Spinal cord (tissue), 10 donors: ENCODE results near the gene PRUNE1. TPM values are rescaled to one million over a fixed set of nuclear protein-coding genes. Genes with fewer than 3 reads are reported as not detected.

Experiments
- DNase-seq, 6 donors: peaks; one replicate each; pipeline versions ENCODE4 v3.0.0 to v3.0.0-alpha.2; 2013 to 2015; ENCODE audit warnings: low spot score in 6 of 6, low read depth in 4 of 6
- H3K27ac ChIP-seq: one replicate; pipeline ENCODE4 v1.5.1; 2013; ENCODE audit warnings: low read depth, low read length, control low read depth
- H3K27me3 ChIP-seq: one replicate; pipeline ENCODE4 v1.6.1; 2013; ENCODE audit warnings: low read length; ENCODE audit not compliant: control insufficient read depth, insufficient read depth
- H3K36me3 ChIP-seq: one replicate; pipeline ENCODE4 v1.6.1; 2013; ENCODE audit warnings: low read length; ENCODE audit not compliant: control insufficient read depth, insufficient read depth
- H3K4me1 ChIP-seq: one replicate; pipeline ENCODE4 v1.6.1; 2013; ENCODE audit warnings: low read length; ENCODE audit not compliant: control insufficient read depth, insufficient read depth
- H3K4me3 ChIP-seq: one replicate; pipeline ENCODE4 v1.5.1; 2013; ENCODE audit warnings: low read depth, low read length, control low read depth
- H3K9me3 ChIP-seq: one replicate; pipeline ENCODE4 v1.6.1; 2013; ENCODE audit warnings: low read length; ENCODE audit not compliant: control insufficient read depth, insufficient read depth
- WGBS: methylation state at CpG from one replicate; pipeline ENCODE4 v1.1.5; 2013; ENCODE audit warnings: missing lambda C conversion rate; ENCODE audit not compliant: insufficient coverage; 5-methylcytosine and 5-hydroxymethylcytosine counted together
- polyA plus RNA-seq, 2 donors: library from polyadenylated mRNA; unstranded; fragments of 120-200 nt; gene quantifications; one replicate each; pipeline ENCODE4 v1.2.1, GENCODE V29; 2013; ENCODE audit not compliant: insufficient read length in 2 of 2
- total RNA-seq, 2 donors: library from RNA; depleted of rRNA in 1 of 2; stranded (reverse); fragments of 120-200 nt in 1 of 2; fragments of >200 nt in 1 of 2; gene quantifications; one replicate each; pipeline versions ENCODE4 v1.2.3 to v1.2.4, GENCODE V29; 2013 to 2014
- donor health status: healthy.

Gene PRUNE1
- total and polyA plus RNA-seq, 4 donors = 18.9 to 39.4 (median 33.3) TPM

DNA sequence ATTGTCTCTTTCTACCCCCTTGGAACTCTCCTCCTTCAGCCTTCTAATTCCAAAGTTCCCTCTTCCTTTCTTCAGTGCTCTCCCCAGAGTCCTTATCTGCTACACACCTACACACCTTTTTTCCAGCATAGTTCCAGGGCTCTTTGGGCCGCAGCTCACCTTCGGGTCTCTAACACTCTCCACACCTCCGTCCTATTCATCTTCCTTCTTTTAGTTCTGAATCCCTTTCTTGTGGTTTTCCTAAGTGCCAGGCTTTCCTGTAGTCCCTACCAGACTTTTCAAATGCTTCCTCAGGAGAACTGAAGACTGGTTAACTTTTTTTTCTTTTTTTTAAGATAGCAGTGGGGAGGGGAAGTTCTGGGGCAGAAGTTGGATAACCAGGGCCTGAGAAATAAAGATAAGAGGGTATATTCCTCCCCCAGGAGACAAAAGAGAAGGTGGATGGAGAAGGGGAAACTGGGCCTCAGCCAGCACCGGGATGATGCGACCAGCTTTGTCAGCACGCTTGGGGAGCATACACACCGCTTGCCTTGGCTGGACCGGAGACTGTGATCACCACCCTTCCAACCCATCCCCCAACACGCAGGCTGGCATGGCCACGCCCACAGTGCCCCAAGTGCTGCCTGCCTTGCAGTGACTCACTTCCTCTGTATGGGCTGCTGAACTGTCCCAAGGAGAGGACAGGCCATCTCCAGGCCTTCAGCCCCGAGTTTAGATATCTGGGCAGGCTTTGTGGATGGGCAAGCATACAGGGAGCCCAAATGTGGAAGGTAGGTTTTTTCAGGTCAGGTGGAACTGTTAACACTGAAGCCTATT, 31.2 kb upstream of the PRUNE1 start:
- no peak overlapping the region for H3K4me3 ChIP-seq
- peak overlapping the region; percentile 33 for H3K27ac ChIP-seq
- H3K4me1 ChIP-seq = peaks cover 44% of the 10 kb centered on the region
- no peak for DNase-seq
- H3K27me3 ChIP-seq = no peaks in the 10 kb centered on the region
- no peaks in the 10 kb centered on the region for H3K9me3 ChIP-seq
- H3K36me3 ChIP-seq = peaks cover 7% of the 10 kb centered on the region
- 64% methylated on average over 7 of the region's 11 CpGs for WGBS

DNA sequence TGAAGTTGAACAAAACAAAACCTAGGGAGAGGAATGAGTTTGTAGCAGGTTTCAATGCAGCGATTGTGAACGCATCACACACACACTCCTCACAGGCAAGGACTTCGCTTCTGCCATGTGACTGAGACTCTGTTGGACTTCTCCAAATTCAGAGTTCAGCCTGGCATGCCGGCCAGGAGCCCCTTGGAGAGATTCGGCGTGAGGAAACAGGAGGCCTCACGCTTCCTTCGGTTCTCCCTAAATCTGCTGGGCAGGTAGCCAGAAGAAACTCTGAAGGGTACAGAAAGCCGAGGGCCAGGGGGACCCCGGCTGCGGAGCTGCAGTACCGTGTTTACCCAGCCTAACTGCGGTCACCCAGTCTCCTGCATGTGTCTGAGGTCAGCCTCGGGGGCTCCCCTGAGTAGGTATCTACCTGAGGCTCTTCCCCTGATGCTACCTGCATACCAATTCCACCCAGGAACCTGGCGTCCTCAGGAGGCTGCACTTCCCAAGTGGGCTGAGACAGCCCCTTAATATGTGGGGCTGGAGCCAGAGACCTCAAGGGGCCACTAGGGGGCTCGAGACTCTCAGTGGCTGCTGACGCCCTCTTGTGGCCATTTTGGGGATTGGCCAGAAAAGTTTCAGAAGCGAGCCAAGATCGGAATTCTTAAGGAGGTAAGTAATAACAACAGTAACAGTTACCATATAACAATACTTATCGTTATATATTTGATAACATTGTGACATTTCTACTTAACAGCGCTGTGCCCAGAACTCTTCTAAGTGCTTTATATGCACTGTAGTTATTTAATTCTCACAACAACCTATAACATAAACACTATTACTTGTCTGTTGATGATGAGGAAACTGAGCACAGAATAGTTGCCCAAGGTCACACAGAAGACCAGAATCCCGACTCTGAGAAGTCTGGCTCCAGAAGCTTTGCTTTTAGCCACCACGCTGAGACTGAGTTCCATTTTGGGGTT, 28.9 kb upstream of the PRUNE1 start:
- H3K27me3 ChIP-seq = no peaks in the 10 kb centered on the region
- no peaks in the 10 kb centered on the region for H3K36me3 ChIP-seq
- peaks cover 24% of the 10 kb centered on the region for H3K4me1 ChIP-seq
- H3K4me3 ChIP-seq = peak overlapping the region; percentile 30
- peak in 5 of 6 donors; percentile 85 to 97 (median 88) for DNase-seq
- H3K27ac ChIP-seq = peak overlapping the region; percentile 17
- H3K9me3 ChIP-seq = no peaks in the 10 kb centered on the region
- 20% methylated on average over 13 of the region's 23 CpGs for whole genome bisulfite sequencing

DNA sequence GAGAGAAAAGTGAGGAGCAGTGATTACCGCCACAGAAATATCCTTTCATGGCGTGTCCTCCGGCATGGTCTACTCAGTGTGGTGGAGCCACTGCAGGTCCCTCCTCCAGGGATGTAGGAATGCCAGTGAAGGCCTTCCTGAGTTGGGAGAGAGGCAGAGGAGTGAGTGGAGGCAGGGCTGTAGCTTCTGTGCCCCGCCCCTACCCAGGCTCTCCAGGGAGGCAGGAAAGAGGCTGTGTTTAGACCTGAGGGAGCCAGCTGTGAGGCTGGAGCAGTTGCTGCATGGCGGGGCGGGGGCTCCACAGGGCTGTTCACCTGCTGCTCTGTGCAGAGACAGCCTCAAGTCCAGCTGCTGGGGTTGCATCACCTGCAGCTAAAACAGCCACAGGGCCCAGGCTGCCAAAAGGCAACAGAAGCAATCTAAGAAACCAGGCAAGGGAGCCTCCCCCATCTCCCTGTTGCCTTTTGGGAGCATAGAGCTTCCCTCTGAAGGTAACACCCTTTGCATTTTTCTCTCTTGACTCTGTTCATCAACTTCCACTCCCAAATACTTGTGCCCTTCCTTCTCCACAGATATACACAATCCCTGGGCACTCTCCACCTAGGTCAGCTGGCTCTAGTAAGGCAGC, 27.0 kb upstream of the PRUNE1 start:
- peaks cover 17% of the 10 kb centered on the region for H3K4me1 ChIP-seq
- H3K36me3 ChIP-seq = no peaks in the 10 kb centered on the region
- 64% methylated on average over 6 of the region's 6 CpGs for WGBS
- no peak overlapping the region for H3K4me3 ChIP-seq
- DNase-seq = no peak
- no peaks in the 10 kb centered on the region for H3K27me3 ChIP-seq
- no peak overlapping the region for H3K27ac ChIP-seq
- no peaks in the 10 kb centered on the region for H3K9me3 ChIP-seq

DNA sequence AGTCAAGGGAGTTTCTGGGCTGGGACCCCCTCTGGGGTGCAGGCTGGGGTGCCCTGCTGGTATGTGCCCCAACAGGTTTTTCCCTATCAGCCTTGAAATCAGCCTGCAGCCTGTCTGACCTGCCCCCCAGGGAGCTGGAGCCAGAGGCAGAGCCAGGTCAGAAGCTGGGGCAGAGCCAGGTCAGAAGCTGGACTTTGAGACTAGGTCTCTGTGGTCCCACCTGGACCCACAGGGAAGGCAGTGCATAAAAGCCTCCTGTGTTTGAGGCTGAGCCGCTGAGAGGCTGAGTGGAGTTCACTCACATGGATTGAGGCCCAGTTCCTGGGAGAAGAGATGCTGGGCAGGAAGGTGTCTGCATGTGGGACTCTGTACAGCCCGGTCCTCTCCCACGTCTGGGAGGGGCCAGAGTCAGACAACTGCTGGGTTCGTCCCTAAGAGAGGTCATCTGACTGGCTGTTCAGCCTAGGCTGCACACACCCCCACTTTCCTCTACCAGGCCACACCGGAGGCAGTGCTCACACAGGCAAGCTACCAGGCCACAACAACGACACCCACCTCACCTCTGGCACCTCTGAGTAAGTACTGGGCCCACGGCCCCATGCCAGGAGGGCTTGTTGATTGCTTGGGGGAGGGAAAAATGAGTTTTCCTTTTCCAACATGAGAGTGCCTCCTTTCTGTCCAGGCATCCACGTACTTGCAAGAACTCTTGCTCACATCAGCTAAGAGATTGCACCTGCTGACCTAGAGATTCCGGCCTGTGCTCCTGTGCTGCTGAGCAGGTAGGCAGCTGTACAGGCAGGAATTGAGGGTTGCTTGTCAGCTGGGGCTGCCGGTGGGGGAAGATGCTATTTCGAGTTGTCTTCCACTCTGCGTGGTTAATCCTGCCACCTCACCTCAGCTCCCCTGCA, 26.2 kb upstream of the PRUNE1 start, which contains the start of gene ANXA9:
Gene ANXA9 (plus strand): TSS at position 488 of the 908 bp plus-strand sequence. CDS start 814 bp downstream, outside the sequence.
- peaks cover 17% of the 10 kb centered on the region for H3K4me1 ChIP-seq
- H3K36me3 ChIP-seq = no peaks in the 10 kb centered on the region
- DNase-seq = no peak
- no peaks in the 10 kb centered on the region for H3K27me3 ChIP-seq
- no peaks in the 10 kb centered on the region for H3K9me3 ChIP-seq
- no peak within 1 kb of the TSS for H3K4me3 ChIP-seq
- H3K27ac ChIP-seq = no peak within 1 kb of the TSS
- 52% methylated on average over 7 of the region's 12 CpGs for whole genome bisulfite sequencing

DNA sequence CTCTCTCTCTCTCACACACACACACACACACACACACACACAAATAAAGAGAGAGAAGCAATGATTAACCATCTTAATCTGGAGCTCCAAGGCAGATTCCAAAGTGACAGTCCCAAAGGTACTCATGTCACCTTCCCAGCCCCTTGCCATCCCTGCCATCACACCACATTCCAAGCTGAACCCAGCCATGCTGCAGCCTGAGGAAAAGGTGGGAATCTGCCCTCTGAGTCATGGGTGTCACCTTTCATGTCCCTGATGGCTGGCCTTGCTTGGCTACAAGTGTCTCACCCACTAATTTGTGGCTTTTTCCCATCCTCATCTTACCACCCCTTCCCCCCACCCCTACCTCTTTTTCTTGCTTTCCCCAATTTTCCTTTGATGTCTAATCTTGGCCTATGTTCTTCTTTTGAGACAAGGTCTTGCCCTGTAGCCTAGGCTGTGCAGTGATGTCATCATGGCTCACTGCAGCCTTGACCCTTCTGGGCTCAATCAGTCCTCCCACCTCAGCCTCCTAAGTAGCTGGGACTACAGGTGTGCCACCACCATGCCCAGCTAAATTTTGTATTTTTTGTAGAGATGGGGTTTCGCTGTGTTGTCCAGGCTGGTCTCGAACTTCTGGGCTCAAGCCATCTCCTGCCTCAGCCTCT, 22.9 kb upstream of the PRUNE1 start:
- Histone ChIP-seq H3K27me3 (no peaks in the 10 kb centered on the region), H3K9me3 (no peaks in the 10 kb centered on the region), H3K36me3 (no peaks in the 10 kb centered on the region), H3K4me1 (peaks cover 4% of the 10 kb centered on the region), H3K27ac (no peak overlapping the region), H3K4me3 (no peak overlapping the region)
- no peak for DNase-seq
- WGBS = 80% methylated on average over 1 of the region's 2 CpGs

DNA sequence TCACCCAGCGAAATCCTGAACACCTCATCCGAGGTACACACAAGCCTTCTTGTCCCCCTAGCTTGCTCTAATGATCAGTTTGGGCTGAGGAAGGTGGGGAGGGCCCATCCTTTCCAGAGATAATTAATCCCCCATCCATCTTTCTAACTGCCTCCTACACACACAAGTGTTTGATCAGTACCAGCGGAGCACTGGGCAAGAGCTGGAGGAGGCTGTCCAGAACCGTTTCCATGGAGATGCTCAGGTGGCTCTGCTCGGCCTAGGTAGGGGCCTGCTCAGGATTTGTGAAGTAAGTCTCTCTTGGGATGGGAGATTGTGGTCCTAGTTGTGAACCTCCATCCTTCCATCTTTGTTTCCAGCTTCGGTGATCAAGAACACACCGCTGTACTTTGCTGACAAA, 20.3 kb upstream of the PRUNE1 start:
- H3K4me1 ChIP-seq = no peaks in the 10 kb centered on the region
- no peaks in the 10 kb centered on the region for H3K9me3 ChIP-seq
- no peak overlapping the region for H3K4me3 ChIP-seq
- no peaks in the 10 kb centered on the region for H3K27me3 ChIP-seq
- DNase-seq = peak in 1 of 6 donors; percentile 4
- WGBS = no CpG with 5 or more reads among the region's 7 CpGs
- H3K36me3 ChIP-seq = no peaks in the 10 kb centered on the region
- no peak overlapping the region for H3K27ac ChIP-seq

DNA sequence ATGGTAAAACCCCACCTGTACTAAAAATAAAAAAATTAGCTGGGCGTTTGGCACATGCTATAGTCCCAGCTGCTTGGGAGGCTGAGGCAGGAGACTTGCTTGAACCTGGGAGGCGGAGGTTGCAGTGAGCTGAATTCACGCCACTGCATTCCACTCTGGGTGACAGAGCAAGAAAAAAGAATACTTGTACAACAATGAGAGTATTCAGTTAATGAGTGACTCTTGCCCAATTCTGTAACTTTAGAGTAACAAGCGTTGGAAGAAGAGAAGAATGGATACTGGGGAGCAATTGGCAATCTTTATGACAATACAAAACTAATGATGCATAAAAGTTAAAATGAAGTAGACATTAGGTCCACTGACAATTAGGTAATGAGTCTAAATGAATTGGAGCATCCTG, 15.6 kb upstream of the PRUNE1 start:
- no peaks in the 10 kb centered on the region for H3K27me3 ChIP-seq
- 60% methylated on average over 2 of the region's 4 CpGs for WGBS
- peaks cover 12% of the 10 kb centered on the region for H3K36me3 ChIP-seq
- H3K27ac ChIP-seq = no peak overlapping the region
- H3K4me1 ChIP-seq = no peaks in the 10 kb centered on the region
- DNase-seq = no peak
- no peak overlapping the region for H3K4me3 ChIP-seq
- H3K9me3 ChIP-seq = no peaks in the 10 kb centered on the region

DNA sequence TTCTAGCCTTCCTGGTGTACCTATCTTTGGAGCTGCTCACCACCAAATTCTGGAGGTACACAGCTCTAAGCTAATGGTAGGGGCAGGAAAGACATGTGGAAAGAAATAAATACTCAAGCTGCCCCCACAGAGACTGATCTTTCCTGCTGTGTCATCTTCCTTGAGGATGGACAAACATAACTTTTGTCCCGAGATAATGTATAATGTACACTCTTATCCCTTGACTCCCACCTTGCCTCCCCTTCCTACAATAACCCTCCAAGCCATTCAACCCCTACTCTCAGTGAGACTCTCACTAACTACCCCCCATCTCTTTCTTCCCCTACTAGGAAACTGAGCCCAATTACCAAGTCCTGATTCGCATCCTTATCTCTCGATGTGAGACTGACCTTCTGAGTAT, 14.0 kb upstream of the PRUNE1 start:
- no peak overlapping the region for H3K4me3 ChIP-seq
- no peak overlapping the region for H3K27ac ChIP-seq
- no peaks in the 10 kb centered on the region for H3K27me3 ChIP-seq
- 90% methylated on average over 2 of the region's 3 CpGs for WGBS
- H3K4me1 ChIP-seq = peaks cover 3% of the 10 kb centered on the region
- DNase-seq = no peak
- peaks cover 25% of the 10 kb centered on the region for H3K36me3 ChIP-seq
- no peaks in the 10 kb centered on the region for H3K9me3 ChIP-seq
